GM18507 (cell line): Measurements from ENCODE around the gene OLR1.
A peak's percentile ranks its signal among the peaks of the same experiment; 100 is the strongest.
"Not testable (repeated sequence)": the region's sequence is repeated elsewhere in the genome, so short reads cannot be mapped to it uniquely, and the experiment has no call there.

Source experiments
- DNase-seq: peaks from one replicate; pipeline ENCODE4 v3.0.0; 2011; ENCODE audit warnings: low read depth; ENCODE audit not compliant: insufficient read length; ENCODE audit errors: extremely low spot score
- FAIRE-seq: peaks from 2 replicates; lab custom pipeline; 2011; peaks lifted over from hg19 to GRCh38; lab: Jason Lieb, UNC

Gene OLR1

DNA sequence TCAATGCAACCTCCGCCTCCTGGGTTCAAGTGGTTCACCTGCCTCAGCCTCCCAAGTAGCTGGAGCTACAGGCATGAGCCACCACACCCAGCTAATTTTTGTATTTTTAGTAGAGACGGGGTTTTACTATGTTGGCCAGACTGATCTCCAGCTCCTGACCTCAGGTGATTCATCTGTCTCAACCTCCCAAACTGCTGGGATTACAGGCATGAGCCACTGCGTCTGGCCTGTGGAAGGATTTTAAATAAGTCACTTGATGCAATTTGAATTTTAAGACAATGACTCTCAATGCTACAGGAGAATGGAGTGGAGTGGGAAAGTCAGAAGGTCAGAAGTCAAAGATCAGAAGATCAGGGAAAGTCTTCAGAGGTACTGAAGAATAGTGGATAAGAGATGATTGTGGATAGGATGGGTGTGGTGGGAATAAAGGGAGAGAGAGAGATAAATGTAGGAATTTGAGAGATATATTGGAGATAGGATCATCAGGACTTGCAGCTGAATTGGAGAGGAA, 22.3 kb upstream of the OLR1 start:
- DNase-seq: no peak
- FAIRE-seq: no peak

DNA sequence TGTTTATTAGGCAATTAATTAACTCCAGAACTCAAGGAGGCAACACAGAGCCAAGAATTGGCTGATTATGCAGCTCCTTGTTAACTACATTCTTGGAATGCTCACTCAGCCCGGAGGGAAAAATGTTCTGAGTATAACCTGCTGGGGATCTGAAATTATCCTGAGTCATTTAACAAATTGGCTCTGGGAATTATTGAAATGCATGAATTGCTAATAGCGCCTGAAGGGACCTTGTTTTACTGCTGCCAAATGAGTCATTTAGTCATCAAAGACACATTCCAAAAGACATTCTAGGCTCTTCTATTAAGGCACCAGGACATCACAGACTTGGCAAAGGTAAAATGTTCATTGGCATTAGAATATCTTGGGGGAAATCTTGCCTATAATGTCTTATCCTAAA, 19.9 kb upstream of the OLR1 start:
- no peak for FAIRE-seq
- DNase-seq: no peak

DNA sequence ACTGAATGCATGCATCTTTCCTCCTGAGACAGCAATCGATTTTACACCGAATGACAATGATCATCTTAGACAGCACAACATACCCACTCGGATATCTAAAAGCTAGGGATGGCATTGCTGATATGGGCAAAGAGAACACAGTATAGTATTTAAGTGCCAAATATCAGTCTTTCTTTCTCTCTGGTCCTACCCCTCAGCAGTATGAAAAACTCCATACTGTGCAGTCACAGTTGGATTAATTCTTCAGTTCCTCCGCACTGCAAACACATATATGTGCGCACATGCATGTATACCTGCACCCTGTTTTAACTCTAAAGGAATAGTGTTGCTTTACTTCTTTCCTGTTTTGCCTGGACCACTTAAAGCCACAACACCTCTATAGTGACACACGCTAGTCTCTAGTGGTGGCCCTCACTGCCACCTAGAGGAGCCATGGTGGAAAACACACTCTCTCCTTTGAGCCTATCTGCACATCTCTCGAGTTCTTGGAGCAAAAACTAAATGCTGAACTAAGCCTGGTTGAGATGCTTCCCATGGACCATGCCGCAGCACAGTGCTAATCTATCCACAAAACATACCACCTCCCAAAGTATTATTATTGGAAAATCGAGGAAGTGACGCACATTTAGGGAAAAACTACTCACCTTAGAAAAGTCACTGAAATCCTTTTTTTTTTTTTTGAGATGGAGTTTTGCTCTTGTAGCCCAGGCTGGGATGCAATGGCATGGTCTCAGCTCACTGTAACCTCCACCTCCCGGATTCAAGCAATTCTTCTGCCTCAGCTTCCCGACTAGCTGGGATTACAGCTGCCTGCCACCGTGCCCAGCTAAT, 18.8 kb upstream of the OLR1 start:
- peak; percentile 80 for FAIRE-seq
- peak; percentile 60 for DNase-seq

DNA sequence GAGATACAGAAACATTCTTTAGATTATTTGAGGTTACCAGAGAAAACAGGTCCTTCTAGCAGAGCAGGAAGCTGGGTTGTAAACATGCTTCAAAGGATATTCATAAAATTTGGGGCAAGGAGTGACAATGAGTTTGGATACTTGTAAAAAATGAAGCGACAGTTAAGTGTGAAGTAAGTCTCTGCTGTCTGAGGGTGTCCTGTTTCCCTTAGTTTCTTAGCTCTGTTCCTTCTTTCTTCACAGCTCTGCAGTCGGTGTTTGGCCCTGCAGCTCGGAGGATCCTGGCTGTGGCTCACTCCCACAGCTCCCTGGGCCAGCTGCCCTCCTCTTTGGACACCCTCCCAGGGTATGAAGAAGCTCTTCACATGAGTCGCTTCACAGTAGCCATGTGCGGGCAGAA, 17.7 kb upstream of the OLR1 start:
- DNase-seq (no peak), FAIRE-seq (no peak)

DNA sequence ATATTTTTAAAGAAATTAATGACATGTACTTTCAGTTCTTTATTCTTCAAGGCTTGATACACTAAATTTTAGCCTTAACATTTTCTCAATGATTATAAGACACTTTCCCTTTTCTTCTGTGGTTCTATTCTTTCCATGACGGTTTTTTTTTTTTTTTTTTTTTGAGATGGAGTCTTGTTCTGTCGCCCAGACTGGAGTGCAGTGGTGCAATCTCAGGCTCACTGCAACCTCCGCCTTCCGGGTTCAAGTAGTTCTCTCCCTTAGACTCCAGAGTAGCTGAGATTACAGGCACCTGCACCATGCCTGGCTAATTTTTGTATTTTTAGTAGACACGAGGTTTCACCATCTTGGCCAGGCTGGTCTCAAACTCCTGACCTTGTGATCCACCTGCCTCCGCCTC, 15.0 kb upstream of the OLR1 start:
- not testable (repeated sequence) for DNase-seq, FAIRE-seq

DNA sequence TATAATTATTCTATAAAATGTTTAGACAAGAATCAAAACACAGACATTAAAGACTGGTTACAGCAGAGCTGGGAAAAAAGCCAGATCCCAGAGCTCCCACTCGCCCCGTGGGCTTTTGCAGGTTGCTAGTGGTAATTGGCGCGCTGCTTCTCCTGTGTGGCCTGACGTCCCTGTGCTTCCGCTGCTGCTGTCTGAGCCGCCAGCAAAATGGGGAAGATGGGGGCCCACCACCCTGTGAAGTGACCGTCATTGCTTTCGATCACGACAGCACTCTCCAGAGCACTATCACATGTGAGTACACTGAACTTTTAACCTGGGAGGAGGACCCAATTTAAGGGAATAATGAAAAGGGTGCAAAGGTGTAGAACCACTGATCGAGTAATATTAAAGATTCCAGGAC, 14.4 kb upstream of the OLR1 start:
- FAIRE-seq (no peak), DNase-seq (no peak)

DNA sequence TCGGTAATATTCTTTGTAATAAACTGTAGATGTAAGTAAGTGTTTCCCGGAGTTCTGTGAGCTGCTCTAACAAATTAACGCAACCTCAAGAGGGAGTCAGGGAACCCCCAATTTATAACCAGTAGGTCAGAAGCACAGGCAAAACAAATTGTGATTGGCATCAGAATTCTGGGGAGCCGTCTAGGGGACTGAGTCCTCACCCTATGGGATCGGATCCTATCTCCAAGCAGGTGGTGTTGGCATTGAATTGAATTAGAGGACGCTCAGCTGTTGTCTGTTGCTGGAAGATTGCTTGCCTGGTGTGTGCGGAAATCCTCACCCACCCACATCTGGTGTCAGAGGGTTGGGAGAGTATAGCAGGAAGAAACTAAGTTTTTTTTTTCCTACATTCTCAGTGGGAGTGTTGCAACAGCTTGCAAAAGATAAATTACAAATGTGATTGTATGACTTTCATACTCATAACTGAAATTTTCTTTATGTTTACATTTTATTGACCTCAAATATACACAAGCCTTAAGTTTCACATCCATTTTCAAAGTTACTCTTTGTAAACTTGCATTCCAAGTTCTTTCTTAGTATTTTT, 12.4 kb upstream of the OLR1 start:
- DNase-seq (no peak), FAIRE-seq (no peak)

DNA sequence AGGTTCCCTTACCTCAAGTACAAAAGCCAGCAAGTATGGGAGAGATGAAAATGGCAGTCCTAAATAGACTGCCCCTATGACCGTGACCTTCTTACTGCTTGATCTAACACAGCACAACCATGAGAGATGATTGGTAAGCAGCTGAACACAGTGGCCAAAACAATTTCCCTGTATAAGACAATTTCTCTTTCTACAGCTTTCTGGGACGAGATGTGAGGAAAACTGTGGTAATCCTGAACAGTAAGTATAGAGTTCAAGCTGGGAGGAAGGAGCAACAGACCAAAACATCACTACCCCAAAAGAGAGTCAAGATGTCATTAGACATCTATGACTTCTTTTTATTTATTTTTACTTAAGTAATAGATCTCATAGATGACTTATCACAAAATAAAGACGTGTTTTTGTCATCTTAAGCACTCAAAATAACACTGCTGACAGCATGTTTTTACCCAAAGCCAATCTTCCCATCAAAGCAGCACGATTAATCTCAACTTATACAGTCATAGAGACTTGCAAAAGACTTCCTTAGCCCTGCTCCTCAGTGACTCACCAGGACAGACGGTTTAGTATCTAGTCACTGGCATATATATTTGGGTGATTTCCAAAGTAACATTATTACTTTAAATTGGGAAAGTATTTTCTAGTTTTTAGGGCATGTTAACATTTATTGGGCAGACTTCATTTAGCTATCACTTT, 10.6 kb upstream of the OLR1 start:
- DNase-seq: no peak
- no peak for FAIRE-seq

DNA sequence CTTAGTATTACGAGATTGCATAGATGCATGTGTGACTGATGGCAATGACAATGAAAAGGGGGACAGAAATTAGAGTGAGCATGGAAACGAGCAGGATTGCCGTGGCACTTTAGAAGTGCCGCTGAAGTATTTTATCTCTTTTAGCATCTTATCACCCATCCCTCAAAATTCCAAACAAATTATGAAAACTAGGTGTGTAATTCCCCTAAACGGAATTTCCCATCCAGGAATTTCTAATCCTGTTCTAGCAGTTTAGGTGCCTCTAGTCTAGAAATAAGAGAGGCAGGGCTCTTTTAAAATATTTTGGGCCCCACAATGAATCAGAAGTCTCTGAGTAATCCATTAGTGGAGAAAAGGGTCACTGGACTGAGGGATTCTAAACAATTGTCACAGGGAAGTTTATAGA, 7.8 kb upstream of the OLR1 start:
- DNase-seq (no peak), FAIRE-seq (no peak)

DNA sequence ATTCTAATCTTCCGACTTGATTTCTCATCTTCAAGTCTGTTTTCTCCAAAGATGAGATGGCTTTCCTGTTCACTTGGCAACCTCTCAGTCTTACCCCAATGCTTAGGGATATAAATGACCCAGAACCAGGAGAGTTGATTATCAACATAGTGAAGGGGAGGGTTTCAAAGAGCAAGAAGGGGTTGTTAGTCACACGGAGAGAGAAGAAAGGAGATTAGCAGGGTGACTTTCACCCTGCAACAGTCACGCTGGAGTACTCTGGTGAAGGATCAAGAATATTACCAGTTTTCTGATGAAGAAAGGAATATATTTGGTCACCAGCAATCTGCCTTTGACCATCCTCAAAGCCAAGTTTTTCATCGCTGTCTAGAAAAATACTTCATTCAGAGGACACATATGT, 6.9 kb upstream of the OLR1 start, which contains the start of gene TMEM52B:
TMEM52B (plus strand) TSS at position 212 of the 400 bp plus-strand sequence. CDS start 543 bp downstream, outside the sequence.
- DNase-seq (no peak), FAIRE-seq (no peak)

DNA sequence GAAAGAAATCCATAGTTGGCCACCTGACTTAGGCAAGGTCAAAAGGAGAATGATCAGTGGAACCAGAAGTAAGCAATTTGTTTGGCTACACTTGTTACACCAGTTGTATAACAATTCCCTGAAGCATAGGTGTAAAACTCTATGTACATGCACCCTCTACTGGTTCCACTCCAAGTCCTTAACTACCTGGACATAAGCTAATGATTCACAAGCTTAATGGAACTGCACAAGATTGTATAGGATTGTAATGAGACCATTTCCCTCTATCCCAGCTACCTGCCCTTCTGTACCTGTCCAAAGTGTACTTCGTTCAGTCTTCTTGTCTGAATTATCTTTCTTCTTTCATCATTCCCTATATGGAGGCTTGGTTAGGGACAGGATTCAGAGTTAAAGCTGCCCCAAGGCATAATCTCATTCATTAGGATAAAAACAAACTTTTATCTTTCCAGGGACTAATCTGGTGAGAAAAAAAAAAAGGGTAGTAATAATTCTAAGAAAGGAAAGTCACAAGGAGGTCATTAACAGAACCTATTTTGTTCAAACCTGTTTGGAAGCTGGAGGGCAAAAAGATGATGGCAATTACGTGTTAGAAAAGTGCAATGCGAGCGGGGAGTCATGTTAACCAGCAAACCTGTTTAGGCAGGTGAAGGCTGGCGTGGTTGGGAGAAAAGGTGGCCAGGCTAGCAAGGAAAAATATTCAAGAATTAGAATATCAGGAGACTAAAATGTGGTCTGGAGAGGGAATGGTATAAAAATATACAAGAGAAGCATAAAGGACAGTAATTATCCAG, 4.1 kb upstream of the OLR1 start:
- FAIRE-seq: no peak
- no peak for DNase-seq

DNA sequence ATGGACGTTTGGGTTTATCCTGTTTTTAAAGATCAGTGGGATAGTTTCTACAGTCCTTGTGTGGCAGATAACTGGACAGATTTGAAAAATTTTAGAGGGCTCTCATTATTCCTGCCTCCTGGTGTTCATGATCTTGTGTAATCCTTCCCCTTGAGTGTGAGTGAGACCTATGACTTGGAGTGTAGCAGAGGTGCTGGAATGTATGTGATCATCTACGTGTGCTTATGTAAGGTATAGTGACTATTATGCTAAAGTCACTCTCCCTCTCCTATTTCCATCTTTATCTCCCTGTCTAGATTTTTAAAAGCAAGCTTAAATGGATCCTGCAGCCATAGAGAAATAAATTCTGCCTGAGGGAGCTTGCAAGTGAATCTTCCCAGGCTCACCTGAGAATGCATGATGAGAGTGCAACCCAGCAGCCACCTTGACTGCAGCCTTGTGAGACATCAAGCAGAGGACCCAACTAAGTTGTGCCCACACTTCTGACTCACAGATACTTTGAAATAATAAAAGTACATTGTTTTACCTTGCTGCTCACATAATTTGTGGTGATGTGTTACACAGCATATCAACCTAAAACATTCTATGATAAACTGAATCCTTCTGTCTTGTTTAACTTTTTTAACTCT, 3.2 kb upstream of the OLR1 start:
- DNase-seq (no peak), FAIRE-seq (no peak)

DNA sequence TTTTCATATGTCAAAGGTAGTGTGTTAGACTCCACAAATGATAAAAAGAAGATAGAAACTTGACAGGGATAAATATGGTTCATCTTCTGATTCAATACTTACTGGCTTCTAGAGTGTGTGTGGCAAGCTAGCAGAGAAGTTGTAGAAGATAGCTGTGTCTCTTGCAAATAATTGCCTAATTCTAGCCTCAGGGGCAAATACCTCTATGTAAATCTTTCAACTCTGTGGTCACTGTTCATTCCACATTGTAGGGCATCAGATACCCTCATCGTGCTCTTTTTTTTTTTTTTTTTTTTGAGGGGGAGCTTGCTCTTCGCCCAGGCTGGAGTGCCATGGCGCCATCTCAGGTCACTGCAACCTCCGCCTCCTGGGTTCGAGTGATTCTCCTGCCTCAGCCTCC, 1.7 kb downstream of the OLR1 start:
- DNase-seq: no peak
- FAIRE-seq: no peak

DNA sequence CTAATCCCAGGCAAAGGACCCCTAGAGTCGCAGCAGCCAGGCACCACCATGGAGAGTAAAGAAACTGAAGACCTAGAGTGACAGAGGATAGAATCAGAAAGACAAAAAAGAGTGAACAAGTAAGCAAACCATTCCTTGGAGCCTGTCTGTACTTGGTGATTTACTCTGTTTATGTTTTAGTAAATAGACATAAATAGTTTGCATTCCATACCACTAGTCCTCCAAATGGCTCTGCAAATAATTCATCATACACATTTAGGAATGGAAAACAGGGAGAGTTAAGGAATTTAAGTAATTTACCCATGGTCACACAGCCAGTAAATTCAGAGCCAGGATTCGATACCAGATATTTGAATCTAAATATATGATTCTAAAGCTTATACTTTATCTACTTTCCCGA, 2.8 kb downstream of the OLR1 start:
- DNase-seq (no peak), FAIRE-seq (no peak)

DNA sequence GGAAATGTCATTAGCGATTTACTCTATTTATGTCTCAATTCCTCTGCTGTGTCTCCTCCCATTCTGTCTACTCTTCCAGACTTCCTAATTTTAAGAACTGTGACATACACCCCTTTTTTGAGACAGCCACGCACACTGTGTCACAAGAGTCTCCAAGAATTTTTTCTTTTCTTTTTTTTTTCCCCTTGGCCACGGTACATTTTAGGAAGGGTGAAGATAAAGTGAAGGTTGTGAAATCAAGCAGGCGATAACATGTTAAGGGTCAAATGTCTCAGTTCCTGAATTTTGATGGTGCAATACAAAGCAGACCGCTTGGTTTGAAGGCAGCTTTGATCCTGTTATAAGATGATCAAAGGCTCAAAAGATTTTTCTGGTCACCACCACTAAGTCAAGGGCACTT, 4.3 kb downstream of the OLR1 start:
- no peak for FAIRE-seq

DNA sequence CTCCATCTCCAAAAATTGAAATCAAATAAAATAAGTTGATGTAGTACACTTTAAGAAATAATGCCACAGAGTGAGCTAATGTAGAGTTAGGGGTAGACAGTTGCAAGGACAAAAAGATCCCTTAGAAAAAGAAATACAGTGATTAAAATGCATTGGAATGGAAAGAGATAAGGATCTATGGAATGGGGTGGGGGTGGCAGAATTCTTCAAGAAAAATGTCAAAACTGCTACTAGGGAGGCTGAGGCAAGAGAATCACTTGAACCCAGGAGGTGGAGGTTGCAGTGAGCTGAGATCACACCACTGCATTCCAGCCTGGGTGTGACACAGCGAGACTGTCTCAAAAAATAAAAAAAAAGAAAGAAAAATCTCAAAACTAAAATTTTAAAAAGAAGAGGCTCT, 6.5 kb downstream of the OLR1 start:
- FAIRE-seq (no peak), DNase-seq (no peak)

More for the DNA sequence above, 4.3 kb downstream of the OLR1 start:
- no peak for DNase-seq

DNA sequence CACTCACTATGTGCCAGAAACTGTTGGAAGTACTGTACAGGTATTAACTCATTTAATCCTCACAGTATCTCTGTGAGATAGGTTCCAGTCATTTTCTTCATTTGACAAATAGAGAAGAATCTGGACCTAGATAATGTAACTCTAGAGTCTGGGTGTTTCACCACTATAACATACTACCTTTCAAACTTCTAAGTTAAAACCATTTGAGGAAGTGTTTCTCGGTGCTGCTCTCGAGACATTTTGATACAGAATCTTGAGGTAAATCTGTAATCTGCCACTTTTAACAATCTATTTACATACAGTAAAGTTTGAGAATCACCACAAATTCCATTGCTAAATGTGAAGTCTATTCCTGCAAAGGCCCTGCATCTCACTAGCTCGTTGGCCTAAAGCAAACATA, 8.8 kb downstream of the OLR1 start:
- no peak for FAIRE-seq
- DNase-seq: no peak

DNA sequence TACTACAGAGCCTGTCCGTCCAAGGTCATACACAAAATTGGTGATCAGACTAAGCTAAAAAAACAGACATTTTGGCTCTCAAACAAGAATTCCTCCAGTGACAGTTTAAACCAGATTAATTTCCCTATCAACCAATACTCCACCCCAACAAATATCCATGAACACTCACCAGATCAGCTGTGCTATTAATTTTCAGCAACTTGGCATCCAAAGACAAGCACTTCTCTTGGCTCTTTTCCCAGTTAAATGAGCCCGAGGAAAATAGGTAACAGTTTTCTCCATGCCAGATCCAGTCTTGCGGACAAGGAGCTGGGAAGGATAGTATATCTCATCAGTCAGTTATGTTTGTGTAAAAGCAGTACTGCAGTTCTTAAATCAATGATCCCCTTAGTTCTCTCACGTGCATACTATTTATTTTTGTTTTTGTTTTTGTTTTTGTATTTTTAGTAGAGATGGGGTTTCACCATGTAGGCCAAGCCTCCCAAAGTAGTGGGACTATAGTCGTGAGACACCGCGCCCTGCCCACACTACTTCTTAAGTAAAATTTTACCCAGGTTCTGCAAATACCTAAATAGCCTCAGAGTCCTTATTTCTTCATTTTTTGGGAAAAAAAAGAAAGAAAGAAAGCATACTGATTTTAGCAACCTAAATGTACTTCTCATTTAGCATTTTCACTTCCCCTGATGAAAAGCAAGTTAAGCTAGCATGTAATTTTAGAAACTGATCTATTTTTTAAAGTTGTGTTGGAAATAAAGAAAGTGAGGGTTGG, 11.1 kb downstream of the OLR1 start:
- no peak for DNase-seq
- no peak for FAIRE-seq

DNA sequence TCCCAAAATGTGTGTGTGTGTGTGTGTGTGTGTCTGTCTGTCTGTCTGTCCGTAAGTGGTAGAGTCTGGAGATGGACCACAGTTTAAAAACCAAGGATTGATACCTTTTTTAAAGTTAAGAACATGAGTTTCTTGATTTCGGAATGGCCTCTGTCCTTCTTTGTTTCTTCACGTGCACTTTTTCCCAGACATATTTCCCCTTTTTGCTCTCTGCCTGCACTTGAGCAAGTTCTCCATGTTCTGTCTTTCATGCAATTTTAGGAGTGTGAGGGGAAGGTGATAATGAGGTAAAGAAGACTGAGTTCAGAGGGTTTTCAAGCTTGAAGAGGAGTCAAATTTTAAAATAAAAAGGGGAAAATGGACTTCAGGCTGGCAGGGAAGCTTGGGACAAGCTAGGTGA, 12.7 kb downstream of the OLR1 start:
- no peak for FAIRE-seq
- DNase-seq: no peak
